Hepatocyte (in vitro differentiated cells): ENCODE results near the gene DIAPH2.

Experiments used
- CTCF ChIP-seq: fragments of 200-600 bp; sonication (generic); IDR thresholded peaks from 2 replicates; pipeline ENCODE4 v1.5.1; 2016; ENCODE audit warnings: antibody characterized with exemption, mild to moderate bottlenecking; ENCODE audit not compliant: poor library complexity
- EZH2 ChIP-seq: fragments of 200-600 bp; sonication (generic); IDR thresholded peaks from 2 replicates; pipeline ENCODE4 v1.6.1; 2016; ENCODE audit warnings: antibody characterized with exemption, mild to moderate bottlenecking, borderline replicate concordance
- EZH2phosphoT487 ChIP-seq: fragments of 200-600 bp; sonication (generic); IDR thresholded peaks from one replicate; pipeline ENCODE4 v1.6.1; 2018; ENCODE audit warnings: antibody characterized with exemption, mild to moderate bottlenecking, low read depth, moderate library complexity; ENCODE audit not compliant: unreplicated experiment, severe bottlenecking

GRCh38 chrX:97389761-97390192 lies 705.1 kb downstream of the DIAPH2 start:
- no peak for TF ChIP-seq CTCF
- no peak for TF ChIP-seq EZH2phosphoT487
- TF ChIP-seq EZH2 = no peak
